ENCODE results near the gene DAAM1.
A peak's percentile ranks its signal among the peaks of the same experiment; 100 is the strongest.

Gene DAAM1

DNA sequence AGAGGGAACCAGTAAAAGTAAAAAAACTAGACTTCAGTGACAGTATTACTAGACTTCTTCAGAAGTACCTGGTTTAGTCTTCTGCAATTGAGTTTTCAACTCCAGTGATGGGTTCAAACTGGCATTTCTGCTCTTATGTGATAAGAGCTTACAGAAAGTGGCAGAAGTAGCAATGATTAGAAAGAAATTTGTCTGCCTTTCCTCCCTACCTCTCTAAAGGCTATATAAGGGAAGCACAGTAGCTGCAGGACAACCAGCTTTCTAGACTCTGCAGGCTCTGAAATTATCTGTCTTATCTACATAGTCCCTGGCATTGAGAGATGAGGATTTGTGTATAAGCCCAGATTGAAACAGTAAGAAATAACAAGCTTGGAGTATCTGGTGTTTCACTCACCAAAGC lies 107.5 kb downstream of the DAAM1 start:
- DNase-seq: no peak

DNA sequence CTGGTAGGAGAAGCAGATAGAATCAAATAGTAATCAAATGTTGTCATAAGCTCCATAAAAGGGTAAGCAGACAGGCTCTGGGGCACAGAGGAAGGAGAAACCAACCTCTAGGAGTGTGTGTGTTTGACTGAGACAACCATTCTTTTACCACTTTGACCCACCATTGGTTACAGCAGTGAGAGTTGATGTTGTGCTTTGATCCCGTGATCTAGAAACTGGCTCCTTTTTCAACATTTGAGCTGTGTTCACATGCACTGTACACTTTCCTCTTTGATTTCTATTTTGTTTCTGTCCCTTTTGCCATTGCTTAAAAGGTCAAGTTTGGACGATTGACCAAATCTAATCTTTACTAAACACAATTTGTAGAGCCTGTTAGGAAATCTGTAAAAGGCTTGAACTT lies 108.0 kb downstream of the DAAM1 start:
- DNase-seq: no peak

DNA sequence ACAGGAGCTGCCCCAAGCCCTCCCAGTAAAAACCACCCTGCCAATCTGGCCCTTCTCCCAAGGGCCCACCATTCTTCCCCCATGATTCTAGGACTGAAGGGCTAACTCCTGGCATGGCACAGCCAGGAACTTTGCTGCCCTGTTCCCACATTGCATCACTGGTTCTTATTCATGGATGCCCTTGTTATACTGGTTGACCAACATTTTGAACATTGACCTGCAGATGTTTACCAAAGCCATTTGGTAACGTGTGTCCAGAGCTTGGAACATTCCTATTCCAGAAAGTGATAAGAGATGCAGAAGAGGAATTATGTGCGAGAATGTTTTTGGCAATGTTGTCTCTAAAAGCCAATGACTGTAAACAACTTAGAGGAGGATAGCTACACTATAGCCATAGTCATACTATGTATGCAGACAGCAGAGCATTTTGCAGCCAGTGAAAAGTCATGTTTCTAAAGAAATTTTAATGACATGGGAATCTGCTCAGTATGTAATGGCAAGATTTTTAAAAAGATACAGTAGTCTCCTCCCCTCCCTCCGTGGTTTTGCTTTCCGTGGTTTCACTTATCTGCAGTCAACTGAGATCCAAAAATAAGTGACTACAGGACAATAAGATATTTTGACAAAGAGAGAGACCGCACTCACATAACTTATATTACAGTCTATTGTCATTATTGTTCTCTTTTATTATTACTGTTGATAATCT lies 108.8 kb downstream of the DAAM1 start:
- DNase-seq: no peak

DNA sequence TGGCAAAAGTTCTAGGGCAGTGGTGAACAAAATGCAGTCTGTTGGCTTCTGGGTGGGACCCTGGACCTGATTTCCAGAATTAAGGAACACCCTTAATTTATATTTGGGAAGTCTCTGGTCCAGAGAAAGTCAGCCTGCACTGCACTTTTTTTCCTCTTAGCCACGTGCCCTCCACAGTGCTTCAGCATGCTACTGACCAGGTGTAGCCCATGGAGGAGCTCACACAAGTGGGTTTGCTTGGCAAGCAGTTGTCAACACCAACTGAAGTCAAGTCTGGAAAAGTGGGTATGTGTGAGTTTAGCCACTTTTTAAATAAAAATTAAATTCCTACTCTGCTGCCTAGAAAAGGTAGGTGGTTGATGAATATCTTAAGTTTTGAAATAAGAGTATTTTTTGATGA lies 111.3 kb downstream of the DAAM1 start:
- no peak for DNase-seq

DNA sequence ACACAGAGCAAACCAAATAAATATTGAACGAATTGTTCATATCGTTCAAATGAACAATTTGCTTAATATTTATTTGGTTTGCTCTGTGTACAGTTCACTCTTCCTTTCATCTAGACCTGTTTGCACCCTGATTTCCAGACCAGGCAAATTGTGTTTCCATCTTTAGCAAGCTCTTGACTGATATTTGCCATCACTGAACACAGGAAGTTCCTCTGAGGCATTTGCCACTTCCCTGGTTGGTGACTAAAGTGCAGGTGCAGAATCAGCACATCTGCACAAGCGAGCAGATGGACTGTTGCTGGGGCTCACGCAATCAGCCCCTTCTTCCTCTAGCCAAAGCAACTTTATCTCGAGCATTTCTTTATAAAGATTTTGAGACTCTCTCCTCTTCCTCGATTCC lies 112.9 kb downstream of the DAAM1 start:
- DNase-seq: no peak

DNA sequence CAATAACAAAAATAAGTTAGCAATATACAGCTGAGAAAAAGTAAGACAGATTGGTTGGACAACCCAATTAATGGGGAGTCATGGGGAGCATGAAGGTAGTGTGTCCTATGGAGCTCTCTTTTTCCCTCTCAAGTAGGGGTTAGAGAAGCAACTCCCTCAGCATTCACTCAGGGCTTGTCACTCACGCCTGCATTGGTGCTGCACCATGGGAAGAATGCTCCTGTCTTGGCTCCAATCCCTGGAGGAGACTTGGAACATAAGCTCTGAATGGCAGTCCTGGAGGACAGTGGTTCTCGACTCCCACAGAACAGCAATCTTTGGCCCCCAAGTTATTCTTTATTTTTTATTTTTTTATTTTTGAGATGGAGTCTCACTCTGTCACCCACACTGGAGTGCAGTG lies 113.8 kb downstream of the DAAM1 start:
- no peak for DNase-seq

DNA sequence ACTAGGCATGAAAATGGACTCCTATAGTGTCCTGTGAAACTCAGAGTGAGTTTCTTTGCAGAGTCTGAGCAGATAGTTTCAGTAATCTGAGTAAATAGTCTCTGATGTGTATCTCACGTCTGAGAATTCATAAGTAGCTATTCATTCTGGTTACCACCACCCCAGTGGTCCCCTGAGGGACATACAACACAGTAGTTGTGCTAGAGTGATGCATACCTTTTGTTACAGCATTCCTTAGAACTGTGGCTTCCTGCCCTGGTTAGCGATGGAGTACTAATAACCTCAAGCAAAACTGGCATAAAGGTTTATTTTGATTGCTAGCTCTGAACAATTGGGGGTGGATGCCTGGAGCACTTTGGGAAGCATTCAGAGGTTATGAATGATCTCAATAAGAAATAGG lies 114.7 kb downstream of the DAAM1 start:
- no peak for DNase-seq

DNA sequence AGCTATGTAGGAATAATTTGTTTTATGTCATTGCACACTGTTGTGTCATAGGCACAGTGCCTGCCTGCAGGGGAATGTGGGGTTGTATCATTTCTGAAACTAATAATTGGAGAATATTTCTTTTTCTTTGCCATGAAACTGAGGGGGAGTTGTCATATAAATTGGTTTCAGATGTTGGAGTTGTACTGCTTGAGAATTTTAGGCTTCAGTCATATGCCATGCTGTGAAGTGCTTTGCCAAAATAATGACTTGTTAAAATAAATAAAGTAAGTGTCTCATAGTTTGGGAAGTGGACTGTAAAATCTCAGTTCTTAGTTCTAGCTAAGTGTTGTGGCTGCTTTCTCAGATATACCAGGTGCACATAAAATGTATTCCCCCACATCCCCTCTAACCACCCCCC lies 116.8 kb downstream of the DAAM1 start:
- DNase-seq: no peak

DNA sequence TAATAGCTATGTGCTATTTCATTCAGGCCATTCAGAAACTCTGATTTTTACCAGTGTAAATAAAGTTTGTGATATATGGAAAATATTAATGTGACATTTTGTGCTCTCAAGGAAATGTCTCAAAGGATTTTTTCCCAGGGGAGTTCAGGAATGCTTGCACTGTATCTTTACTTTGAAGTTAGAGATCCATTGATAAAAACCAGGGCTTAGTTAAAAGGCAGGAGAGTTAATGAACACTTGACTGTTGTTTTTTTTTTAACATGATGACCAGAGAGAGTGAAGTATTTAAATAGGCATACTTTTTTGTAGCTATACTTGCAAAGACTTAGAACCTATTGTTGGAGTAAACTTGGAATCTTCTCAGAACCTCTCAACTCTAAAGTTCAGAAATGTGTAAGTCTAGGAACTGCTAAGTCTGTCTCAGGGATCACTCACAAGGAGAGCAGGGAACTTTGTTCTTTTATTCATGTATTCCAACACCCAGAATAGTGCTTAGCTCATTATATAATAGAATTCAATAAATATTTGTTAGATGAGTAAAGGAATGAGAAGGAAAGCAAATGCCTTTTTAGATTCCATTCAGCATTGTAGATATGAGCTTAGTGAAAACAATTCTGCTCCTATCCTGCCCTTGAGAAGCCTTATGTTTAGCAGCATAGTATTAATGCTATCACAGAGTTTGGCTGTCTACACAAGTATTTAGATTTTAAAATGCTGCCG lies 117.5 kb downstream of the DAAM1 start:
- DNase-seq: peak; percentile 33

DNA sequence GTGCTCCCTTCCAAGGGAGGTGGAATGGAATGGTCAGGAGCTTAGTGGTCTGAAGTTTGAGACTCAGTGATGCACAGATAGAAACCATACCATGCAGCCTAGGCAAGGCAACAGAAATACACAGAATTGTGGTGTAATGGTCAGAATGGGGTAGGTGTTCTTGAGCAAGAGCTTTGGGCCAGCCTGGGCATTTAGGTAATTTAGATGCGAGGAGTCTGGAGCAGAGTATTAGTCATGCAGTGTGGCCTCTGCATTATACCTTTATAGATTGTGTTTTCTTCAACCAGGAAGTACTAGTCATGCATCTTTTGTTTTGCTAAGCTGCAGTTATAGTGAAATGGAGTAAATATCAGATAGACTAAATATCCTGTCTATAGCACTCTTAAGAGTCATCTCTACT lies 118.3 kb downstream of the DAAM1 start:
- DNase-seq: no peak

DNA sequence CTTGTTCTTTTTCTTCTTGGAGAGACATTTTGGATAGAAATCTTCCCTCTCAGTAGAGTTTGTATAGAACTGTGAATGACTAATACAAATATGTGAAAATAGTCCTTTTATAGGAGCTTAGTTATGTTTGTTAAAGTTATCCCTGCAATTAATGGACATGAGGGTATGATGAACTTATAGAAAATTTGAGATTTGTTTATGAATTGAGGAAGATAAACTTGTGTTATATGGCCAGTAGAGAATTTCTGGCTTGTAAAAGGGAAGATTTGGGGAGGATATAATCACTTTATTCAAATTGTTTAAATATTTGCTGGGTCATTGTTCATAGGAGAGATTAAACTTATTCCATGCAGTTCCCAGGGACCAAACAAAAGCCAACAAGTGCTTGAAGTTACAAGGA lies 119.6 kb downstream of the DAAM1 start:
- DNase-seq: no peak

DNA sequence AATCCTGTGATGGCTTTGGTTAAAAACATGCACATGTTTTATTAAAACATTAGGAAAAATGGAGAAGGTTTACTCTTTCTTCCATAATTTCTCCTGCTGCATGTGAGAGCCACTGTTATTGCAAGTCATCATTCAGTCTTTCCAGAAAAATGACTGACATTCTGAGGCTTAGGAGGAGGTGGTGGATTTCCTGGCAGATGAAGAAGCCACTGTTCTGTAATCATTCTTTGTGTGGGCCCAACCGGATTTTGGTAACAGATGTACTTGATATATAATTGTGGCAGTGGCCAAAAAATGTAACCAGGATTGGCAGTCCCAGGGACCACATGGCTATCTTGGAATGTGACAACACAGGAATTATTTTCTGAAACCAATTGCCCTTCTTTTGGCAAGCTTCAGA lies 120.2 kb downstream of the DAAM1 start:
- DNase-seq: no peak

DNA sequence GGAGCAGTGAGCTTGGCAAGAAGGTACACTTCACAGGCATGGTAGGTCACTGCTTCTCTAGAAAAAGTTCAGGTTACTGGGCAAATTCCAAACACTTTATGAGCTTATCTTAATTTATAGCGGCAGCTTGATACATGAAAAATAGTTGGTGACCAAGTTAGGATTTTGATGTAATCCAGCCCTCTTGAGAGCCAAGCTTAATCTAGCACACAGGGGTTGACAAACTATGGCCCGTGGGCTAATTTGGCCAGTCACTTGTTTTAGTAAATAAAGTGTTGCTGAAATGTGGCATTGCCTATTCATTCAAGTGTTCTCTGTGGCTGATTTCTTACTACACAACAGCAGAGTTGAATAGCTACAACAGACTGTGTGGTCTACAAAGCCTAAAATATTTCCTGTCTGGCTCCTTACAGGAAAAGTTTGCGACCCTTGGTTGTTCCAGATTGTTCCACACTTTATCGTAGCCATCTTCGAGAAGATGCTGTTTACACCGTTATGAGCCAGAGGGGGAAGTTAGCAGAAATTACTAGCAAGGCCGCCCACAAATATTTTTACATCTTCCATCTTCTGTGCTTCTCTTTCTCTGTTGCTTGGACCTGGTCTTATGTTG lies 120.9 kb downstream of the DAAM1 start:
- DNase-seq: no peak

DNA sequence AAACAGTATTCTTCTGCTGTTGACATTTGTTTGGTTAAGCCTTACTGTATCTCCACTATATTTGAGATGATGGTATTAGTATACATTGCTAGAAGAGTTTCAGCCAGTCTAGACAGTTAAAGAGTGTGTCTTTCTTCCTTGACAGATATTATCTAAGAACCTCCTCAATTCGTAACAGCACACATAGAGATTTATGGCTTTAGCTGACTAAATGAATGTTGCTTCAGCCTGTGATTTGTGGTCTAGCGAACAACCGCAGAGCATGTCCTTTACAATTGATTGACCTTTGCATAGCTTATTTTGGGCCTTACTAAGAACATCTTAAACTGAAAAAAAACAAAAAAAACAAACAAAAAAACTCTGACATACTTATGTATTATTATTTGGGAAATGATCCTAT lies 122.2 kb downstream of the DAAM1 start:
- peak; percentile 59 for DNase-seq

DNA sequence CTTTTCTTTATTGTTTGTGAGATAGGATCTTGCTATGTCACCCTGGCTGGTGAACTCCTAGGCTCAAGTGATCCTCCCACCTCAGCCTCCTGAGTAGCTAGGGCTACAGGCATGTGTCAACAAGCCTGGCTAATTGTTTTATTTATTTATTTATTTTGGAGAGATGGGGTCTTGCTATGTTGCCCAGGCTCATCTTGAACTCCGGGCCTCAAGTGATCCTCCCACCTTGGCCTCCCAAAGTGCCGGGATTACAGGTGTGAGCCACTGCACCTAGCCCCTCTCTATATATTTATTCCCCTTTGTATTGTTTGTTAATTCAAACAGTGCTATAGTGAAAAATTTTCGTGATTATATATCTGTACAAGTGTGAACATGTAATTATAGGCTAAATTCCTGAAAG lies 123.3 kb downstream of the DAAM1 start:
- DNase-seq: no peak

DNA sequence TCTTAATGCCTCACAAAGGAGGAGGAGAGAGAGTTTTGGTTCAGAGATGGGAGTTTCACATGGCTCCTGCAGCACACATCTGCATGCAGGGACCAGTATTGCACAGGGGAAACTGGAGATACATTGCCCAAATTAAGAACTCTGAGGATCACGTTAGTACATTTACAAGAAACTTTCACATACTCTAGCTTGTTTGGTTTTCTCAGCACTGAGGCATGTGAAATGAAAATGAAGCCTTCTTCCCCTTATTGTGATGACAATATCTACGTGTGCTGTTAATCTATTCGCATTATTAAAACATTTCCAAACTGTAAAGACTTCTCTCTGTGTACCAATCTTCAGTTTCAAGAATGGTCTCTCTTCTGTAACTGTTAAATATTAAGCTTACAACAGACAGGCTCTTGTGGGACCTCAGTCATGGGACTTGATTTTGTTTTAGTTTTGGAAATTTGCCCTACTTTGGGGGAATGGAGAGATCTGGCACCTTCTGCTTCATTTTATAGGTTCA lies 124.7 kb downstream of the DAAM1 start:
- DNase-seq: no peak

DNA sequence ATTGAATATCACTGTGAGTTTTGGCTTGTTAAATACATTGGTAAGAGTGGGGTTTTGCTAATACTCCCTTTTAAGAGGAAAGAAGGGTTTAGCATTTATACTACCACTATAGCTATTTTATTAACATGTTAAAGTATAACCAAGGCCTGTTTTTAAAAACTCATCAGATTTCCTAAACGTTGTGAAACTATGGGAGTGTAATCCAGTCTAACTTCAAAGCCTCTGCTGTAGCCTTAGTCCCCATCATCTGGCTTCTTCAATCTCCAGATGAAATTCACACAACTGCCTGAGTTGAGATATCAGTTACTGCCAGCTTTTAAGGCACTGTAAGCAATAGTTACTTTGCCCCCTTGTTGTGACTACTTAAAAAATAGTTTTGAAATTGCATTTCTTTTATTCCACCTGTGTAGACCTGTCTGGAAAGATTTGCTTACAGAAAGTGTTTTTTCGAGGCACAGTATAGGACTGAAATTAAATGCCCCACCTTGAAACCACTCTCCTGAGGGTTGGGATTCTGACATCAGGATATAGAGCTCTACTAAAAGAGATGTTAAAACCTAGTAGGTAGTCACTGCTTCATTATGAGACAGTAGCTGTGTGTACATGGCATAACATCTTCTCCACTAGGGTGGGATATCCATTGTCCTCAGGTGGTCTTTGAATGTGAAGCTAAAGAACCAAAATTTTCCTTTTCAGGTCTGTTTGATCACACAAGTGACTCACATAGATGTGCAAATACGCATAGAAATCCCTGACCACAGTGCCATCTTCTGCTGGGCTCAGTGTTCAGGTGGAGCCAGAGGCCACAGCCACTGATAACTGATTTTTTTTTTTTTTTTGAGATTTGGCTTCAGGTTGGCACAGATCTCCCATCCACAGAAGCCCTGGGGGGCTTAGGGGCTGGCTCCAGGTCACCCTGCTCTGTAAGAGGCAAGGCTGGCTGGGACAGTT lies 125.5 kb downstream of the DAAM1 start:
- DNase-seq: no peak

DNA sequence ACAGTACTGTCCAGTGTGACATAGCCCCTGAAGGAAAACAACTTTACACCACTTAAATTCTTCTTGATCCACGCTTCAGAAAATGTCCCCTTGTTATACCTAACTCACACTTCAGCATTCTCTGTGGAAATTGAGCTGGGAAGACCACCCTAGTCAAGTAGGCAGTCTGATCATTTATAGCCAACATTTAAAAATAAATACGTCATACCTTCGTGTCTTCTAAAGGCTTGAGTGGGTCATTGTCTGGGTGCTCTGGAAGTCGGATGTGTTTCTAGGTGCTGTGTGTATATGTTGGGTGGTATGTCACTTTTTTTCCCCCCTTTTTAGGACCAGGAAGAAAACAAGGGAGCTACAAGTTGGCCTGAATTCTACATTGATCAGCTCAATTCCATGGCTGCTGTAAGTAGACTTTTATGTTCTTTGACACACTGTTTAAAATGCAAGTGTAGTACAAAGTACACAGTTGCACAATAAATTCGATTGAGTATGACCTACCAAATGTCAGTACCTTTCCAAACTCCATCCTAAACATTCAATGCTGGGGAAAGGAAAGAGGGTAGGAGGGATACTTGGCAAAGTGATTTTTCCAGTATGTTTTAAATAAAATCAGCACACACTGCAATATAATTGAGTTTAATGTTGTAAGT lies 126.6 kb downstream of the DAAM1 start:
- DNase-seq: no peak

DNA sequence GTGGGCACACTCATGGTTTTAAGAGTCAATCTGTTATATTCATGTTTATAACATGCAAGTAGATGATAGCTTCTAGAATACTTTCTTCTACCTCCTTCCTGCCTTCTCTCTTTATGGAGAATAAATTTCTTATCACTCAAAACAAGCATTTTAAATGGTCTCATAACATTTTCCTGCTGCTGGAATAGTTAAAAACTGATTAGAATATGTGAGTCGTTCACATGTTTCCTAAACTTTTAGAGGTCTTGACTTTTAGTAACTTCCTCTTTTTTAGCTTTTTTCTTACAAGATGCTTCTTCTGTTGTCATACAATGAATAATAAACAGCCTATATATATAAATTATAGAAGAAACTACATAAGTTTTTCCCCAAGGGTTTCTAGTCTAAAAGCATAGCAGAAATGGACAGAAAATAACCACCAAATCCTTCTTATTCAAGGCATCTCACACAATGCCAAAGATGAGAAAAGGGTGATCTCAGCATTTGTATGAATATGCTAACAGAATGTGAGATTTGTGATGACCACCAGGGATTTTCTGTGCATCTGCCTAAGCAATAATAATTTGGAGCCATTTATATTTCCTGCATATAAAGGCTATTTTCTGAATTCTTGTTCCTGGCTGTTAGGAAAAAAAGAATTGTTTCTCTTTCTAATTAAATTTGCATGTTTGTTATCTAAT lies 127.8 kb downstream of the DAAM1 start:
- DNase-seq: no peak

DNA sequence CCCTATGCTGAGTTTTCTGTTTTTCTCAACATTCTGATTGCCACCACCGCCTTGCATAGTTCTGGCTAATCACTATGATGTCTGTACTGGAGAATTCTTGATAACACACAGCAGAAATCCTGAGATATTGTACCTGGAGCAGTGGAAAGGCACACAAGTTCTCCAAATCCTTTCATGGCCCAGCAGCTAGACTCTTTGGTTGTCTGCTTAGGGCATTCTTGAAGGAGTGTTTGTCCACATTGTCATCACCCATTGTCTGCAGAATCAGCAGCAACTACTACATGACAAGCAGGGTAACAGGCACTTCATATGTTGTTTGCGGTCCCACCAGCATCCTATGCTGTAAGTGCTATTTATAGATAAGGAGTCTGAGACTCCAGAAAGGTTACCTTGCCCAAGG lies 128.9 kb downstream of the DAAM1 start:
- no peak for DNase-seq

DNA sequence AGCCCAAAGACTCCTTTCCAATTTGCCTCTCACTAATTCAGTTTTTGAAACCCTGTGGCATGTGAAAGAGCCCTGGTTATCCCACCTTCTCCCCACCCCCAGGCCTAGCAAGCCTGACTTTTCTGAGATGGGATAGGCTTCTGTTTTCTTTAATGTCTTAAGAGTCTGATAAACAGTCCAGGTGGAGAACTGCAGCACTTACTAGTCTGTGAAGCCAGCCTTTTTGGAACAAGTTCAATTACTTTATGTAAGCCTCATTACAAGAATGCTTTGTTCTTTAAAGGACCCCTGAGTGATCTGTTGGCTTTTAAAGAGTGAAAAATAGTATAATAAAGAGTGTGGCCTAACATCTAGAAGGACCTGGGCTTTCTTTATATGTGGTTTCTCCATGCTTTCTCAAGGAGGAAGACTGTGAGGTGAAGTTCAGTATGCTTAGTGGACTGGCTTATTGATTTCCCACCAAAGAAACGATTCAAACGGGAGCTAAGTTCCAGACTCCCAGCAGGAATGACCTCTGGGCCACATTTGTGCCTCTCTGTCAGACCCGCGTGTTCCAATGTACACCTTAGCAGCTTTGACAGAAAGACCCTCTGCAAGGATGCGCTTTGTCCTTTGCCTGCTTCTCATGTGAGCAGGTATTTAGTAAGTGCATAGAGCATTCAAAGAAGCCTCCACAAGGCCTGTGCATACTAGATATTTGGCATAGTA lies 129.5 kb downstream of the DAAM1 start:
- DNase-seq: no peak
